ENCODE measurements around the gene ATF1. TPM values are rescaled to one million over a fixed set of nuclear protein-coding genes. Genes with fewer than 3 reads are reported as not detected.
"Not testable (repeated sequence)": the region's sequence is repeated elsewhere in the genome, so short reads cannot be mapped to it uniquely, and the experiment has no call there.

ATF1 gene
- total RNA-seq, 1 donor from 2014 or later, result 24.8 TPM

- Histone ChIP-seq H3K4me1 (no peaks in the 10 kb centered on the region), H3K27ac (no peak within 1 kb of the TSS), H3F3A (ENCODE audit: low read depth) (no peaks in the 10 kb centered on the region), H3K4me2 (no peak within 1 kb of the TSS), H2AFZ (replicated peaks) (no peak within 1 kb of the TSS), H3K9me3 (ENCODE audit: low read depth) (no peaks in the 10 kb centered on the region), H4K20me1 (ENCODE audit: low read depth) (no peaks in the 10 kb centered on the region), H3K79me2 (ENCODE audit: low read depth) (no peaks in the 10 kb centered on the region), H3K36me3 (no peaks in the 10 kb centered on the region), H3K4me3 (no peak within 1 kb of the TSS), H3K9ac (no peak within 1 kb of the TSS), H3K27me3 (no peaks in the 10 kb centered on the region)
- H3K9me3 Mint-ChIP-seq, result peaks cover 3% of the 10 kb centered on the region
- TF ChIP-seq, protein P1, sequence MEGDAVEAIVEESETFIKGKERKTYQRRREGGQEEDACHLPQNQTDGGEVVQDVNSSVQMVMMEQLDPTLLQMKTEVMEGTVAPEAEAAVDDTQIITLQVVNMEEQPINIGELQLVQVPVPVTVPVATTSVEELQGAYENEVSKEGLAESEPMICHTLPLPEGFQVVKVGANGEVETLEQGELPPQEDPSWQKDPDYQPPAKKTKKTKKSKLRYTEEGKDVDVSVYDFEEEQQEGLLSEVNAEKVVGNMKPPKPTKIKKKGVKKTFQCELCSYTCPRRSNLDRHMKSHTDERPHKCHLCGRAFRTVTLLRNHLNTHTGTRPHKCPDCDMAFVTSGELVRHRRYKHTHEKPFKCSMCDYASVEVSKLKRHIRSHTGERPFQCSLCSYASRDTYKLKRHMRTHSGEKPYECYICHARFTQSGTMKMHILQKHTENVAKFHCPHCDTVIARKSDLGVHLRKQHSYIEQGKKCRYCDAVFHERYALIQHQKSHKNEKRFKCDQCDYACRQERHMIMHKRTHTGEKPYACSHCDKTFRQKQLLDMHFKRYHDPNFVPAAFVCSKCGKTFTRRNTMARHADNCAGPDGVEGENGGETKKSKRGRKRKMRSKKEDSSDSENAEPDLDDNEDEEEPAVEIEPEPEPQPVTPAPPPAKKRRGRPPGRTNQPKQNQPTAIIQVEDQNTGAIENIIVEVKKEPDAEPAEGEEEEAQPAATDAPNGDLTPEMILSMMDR (IDR thresholded peaks at IDR 0.05), result no peak
- no peak for TF ChIP-seq EZH2 (IDR thresholded peaks at IDR 0.05)
- TF ChIP-seq EZH2phosphoT487 (IDR thresholded peaks at IDR 0.05), result no peak
- peaks cover 4% of the 10 kb centered on the region for H3K27me3 Mint-ChIP-seq (ENCODE audit: insufficient read depth, low read depth)
- no peak within 1 kb of the TSS for H3K27ac Mint-ChIP-seq
- H3K4me1 Mint-ChIP-seq, result no peaks in the 10 kb centered on the region
- H3K4me3 Mint-ChIP-seq, result no peak within 1 kb of the TSS
- no peaks in the 10 kb centered on the region for H3K36me3 Mint-ChIP-seq
- DNase-seq (ENCODE audit: low spot score), result peak; percentile 11
These were observed 79.0 kb downstream of the ATF1 start, which contains the start of gene TMPRSS12 for GRCh38 chr12:50842637-50843493. TMPRSS12 (plus strand) TSS chr12:50842926; CDS start chr12:50842965, 39 bp downstream.

GRCh38 chr12:50845021-50845647, 81.2 kb downstream of the ATF1 start:
- Mint-ChIP-seq H3K36me3 (no peaks in the 10 kb centered on the region), H3K9me3 (peaks cover 3% of the 10 kb centered on the region), H3K27me3 (ENCODE audit: insufficient read depth, low read depth) (peaks cover 4% of the 10 kb centered on the region), H3K27ac (no peak overlapping the region), H3K4me3 (no peak overlapping the region), H3K4me1 (no peaks in the 10 kb centered on the region)
- TF ChIP-seq EZH2phosphoT487 (IDR thresholded peaks at IDR 0.05), result no peak
- TF ChIP-seq, protein P1 (IDR thresholded peaks at IDR 0.05), result no peak
- no peak for TF ChIP-seq EZH2 (IDR thresholded peaks at IDR 0.05)
- H4K20me1 ChIP-seq (ENCODE audit: low read depth), result no peaks in the 10 kb centered on the region
- no peaks in the 10 kb centered on the region for H3K36me3 ChIP-seq
- no peaks in the 10 kb centered on the region for H3K4me1 ChIP-seq
- no peak overlapping the region for H2AFZ ChIP-seq (replicated peaks)
- H3K27me3 ChIP-seq, result no peaks in the 10 kb centered on the region
- DNase-seq (ENCODE audit: low spot score), result no peak
- no peak overlapping the region for H3K4me3 ChIP-seq
- H3K9me3 ChIP-seq (ENCODE audit: low read depth), result no peaks in the 10 kb centered on the region
- H3F3A ChIP-seq (ENCODE audit: low read depth), result no peaks in the 10 kb centered on the region
- H3K79me2 ChIP-seq (ENCODE audit: low read depth), result no peaks in the 10 kb centered on the region
- no peak overlapping the region for H3K9ac ChIP-seq
- H3K27ac ChIP-seq, result no peak overlapping the region
- H3K4me2 ChIP-seq, result no peak overlapping the region

DNA sequence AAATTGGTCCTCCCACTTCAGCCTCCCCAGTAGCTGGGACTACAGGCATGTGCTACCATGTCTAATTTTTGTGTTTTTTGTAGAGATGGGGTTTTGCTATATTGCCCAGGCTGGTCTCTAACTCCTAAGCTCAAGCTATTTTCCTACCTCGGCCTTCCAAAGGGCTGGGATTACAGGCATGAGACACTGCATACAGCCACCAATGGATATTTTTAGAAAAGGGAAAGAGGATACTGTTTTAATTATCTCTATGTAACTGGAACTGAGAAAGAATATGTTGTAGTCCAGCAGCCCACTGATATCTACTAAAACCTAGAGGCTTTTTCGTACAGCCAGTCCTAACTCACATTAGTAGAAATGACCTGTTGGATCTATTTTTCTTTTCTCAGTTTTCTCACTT, 85.1 kb downstream of the ATF1 start:
- Histone ChIP-seq H3K36me3 (no peaks in the 10 kb centered on the region), H4K20me1 (ENCODE audit: low read depth) (no peaks in the 10 kb centered on the region), H3K27ac (no peak overlapping the region), H2AFZ (replicated peaks) (no peak overlapping the region), H3K27me3 (no peaks in the 10 kb centered on the region), H3K4me1 (no peaks in the 10 kb centered on the region), H3K4me3 (no peak overlapping the region), H3K9me3 (ENCODE audit: low read depth) (no peaks in the 10 kb centered on the region), H3K4me2 (no peak overlapping the region), H3F3A (ENCODE audit: low read depth) (no peaks in the 10 kb centered on the region), H3K79me2 (ENCODE audit: low read depth) (no peaks in the 10 kb centered on the region), H3K9ac (no peak overlapping the region)
- Mint-ChIP-seq H3K4me1 (no peaks in the 10 kb centered on the region), H3K27ac (no peak overlapping the region), H3K27me3 (ENCODE audit: insufficient read depth, low read depth) (no peaks in the 10 kb centered on the region), H3K4me3 (no peak overlapping the region), H3K36me3 (no peaks in the 10 kb centered on the region), H3K9me3 (no peaks in the 10 kb centered on the region)
- DNase-seq (ENCODE audit: low spot score), result no peak
- TF ChIP-seq EZH2phosphoT487 (IDR thresholded peaks at IDR 0.05) (no peak), EZH2 (IDR thresholded peaks at IDR 0.05) (no peak)
- TF ChIP-seq, protein P1 (IDR thresholded peaks at IDR 0.05), result no peak

- not testable (repeated sequence) for H3K9ac ChIP-seq
These were observed 91.3 kb downstream of the ATF1 start for GRCh38 chr12:50855218-50855617.

GRCh38 chr12:50855679-50856078, 91.8 kb downstream of the ATF1 start:
- H3K79me2 ChIP-seq (ENCODE audit: low read depth); H4K20me1 ChIP-seq (ENCODE audit: low read depth); H3K27ac ChIP-seq; H3K4me3 ChIP-seq; H3K36me3 ChIP-seq; H3F3A ChIP-seq (ENCODE audit: low read depth); H3K9ac ChIP-seq; DNase-seq (ENCODE audit: low spot score); H3K9me3 Mint-ChIP-seq; H3K36me3 Mint-ChIP-seq; H3K27me3 ChIP-seq; H3K4me3 Mint-ChIP-seq; H3K9me3 ChIP-seq (ENCODE audit: low read depth); H3K27ac Mint-ChIP-seq; H3K4me1 ChIP-seq; H2AFZ ChIP-seq (replicated peaks); H3K4me2 ChIP-seq; H3K27me3 Mint-ChIP-seq (ENCODE audit: insufficient read depth, low read depth); H3K4me1 Mint-ChIP-seq: not testable (repeated sequence)

More at GRCh38 chr12:50855218-50855617, 91.3 kb downstream of the ATF1 start:
- not testable (repeated sequence) for DNase-seq (ENCODE audit: low spot score); H3K9me3 ChIP-seq (ENCODE audit: low read depth); H3K4me1 ChIP-seq; H3K36me3 Mint-ChIP-seq; H3K27me3 Mint-ChIP-seq (ENCODE audit: insufficient read depth, low read depth); H3K79me2 ChIP-seq (ENCODE audit: low read depth); H3K27me3 ChIP-seq; H3F3A ChIP-seq (ENCODE audit: low read depth); H3K27ac ChIP-seq; H3K9me3 Mint-ChIP-seq; H3K4me1 Mint-ChIP-seq; H3K4me3 ChIP-seq; H3K4me2 ChIP-seq; H2AFZ ChIP-seq (replicated peaks); H3K27ac Mint-ChIP-seq; H4K20me1 ChIP-seq (ENCODE audit: low read depth); H3K4me3 Mint-ChIP-seq; H3K36me3 ChIP-seq

All from neural progenitor cell (in vitro differentiated cells).